Measurements from ENCODE around the gene SMYD5.
"Not testable (repeated sequence)": the region's sequence is repeated elsewhere in the genome, so short reads cannot be mapped to it uniquely, and the experiment has no call there.

The SMYD5 gene

DNA sequence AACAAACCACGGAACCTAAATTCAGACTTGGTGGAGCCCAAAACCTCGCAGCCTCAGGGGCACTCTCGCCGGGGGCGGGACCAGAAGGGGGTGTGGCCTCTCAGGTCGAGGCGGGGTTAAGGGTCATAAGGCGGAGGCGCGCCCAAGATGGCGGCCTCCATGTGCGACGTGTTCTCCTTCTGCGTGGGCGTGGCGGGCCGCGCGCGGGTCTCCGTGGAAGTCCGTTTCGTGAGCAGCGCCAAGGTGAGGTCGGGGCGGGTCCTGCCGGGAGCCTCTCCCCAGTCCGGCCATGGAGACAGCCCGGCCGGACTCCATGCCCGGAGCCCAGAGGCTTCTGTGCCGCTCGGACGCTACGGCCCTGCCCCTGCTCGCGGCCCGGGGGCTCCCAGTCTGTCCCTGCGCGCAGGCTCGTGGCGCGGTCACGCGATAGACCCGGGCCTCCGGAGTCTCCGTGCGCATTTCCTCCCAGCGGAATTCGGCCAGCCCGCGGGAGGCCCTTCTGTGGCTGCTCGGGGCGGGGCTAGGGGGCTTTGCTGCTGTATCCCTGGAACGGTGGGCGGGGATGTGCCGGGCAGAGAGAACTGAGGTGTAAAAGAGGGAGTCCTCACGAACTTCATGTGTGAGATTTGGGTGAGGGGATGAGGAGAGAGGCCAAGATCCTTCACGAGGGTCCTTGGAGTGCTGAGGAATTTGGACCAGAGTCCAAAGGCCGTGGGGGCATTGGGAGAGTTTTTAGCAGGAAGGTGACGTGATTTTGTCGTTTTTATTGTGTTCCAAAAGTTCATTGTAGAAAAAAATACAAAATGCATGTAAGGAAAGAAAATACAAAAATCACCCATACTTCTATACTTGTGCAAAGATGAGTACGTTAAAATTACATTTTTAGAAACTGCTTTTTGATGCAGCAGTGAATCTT lies at the start of gene SMYD5:
TSS of gene SMYD5 (plus strand) at position 126 of the 916 bp plus-strand sequence. CDS start at position 148, 22 bp downstream.
- peak within 1 kb of the TSS; percentile 52 to 67 for H3K9ac ChIP-seq (ENCODE audit: low read depth in 1 of 2, low read length in 2 of 2)
- peak within 1 kb of the TSS; percentile 37 to 58 for H3K27ac ChIP-seq (ENCODE audit: low read depth in 2 of 2, low read length in 2 of 2)
- peaks cover 6 to 20% of the 10 kb centered on the region in 2 donors for H3K4me1 ChIP-seq (ENCODE audit: control insufficient read depth in 2 of 2, insufficient read depth in 2 of 2, low read length in 2 of 2)
- H3K9me3 ChIP-seq (ENCODE audit: control insufficient read depth in 2 of 2, low read length in 2 of 2), result no peaks in the 10 kb centered on the region
- peaks cover 0 to 4% of the 10 kb centered on the region in 2 donors for H3K36me3 ChIP-seq (ENCODE audit: control insufficient read depth in 2 of 2, insufficient read depth in 2 of 2, low read length in 2 of 2)
- H3K4me3 ChIP-seq (ENCODE audit: low read length in 2 of 2), result peak within 1 kb of the TSS; percentile 86 to 90
- no peaks in the 10 kb centered on the region for H3K27me3 ChIP-seq (ENCODE audit: control insufficient read depth in 2 of 2, insufficient read depth in 2 of 2, low read length in 2 of 2)

DNA sequence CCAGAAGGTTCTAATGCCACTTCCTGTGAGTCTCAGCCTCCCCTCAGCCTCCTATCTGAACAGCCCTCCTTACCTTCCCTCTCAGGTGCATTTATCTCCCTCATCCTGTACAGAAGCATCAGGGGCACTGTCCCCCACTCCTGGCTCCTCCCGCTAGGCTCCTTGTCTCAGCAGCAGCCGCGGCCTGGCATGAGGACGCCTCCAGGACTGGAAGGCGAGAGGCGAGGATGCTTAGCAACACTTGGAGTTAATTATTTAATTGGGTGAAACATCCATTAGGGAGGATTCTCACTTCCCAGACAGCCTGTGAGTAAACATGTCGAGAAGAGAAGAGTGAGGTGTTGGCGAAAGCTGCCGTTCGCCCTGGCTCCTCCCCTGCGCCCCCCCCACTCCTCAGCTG lies 48.1 kb upstream of the SMYD5 start:
- H3K4me3 ChIP-seq (ENCODE audit: low read length in 2 of 2); H3K9me3 ChIP-seq (ENCODE audit: control insufficient read depth in 2 of 2, low read length in 2 of 2); H3K27me3 ChIP-seq (ENCODE audit: control insufficient read depth in 2 of 2, insufficient read depth in 2 of 2, low read length in 2 of 2); H3K27ac ChIP-seq (ENCODE audit: low read depth in 2 of 2, low read length in 2 of 2); H3K4me1 ChIP-seq (ENCODE audit: control insufficient read depth in 2 of 2, insufficient read depth in 2 of 2, low read length in 2 of 2); H3K36me3 ChIP-seq (ENCODE audit: control insufficient read depth in 2 of 2, insufficient read depth in 2 of 2, low read length in 2 of 2); H3K9ac ChIP-seq (ENCODE audit: low read depth in 1 of 2, low read length in 2 of 2): not testable (repeated sequence)

DNA sequence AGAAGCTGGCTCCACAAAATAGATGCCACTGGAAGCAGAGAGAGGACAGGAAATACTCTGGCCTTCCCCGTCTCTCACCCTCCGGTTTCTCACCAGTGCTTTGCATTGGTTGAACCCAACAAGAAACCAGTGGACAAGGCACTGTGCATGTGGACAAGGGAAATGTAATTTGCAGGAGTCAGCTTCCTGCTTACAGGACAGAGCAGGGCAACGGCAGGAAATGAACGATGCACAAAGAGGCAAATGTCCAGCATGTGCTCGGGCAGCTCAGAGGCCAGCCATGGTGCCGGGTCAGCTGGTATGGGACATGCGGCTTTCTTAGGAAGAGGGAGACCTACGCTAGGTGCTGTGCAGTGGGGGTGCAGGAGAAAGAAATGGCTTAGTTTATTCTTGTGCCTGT lies 47.2 kb upstream of the SMYD5 start:
- not testable (repeated sequence) for H3K27me3 ChIP-seq (ENCODE audit: control insufficient read depth in 2 of 2, insufficient read depth in 2 of 2, low read length in 2 of 2); H3K4me3 ChIP-seq (ENCODE audit: low read length in 2 of 2); H3K9ac ChIP-seq (ENCODE audit: low read depth in 1 of 2, low read length in 2 of 2); H3K27ac ChIP-seq (ENCODE audit: low read depth in 2 of 2, low read length in 2 of 2); H3K36me3 ChIP-seq (ENCODE audit: control insufficient read depth in 2 of 2, insufficient read depth in 2 of 2, low read length in 2 of 2); H3K9me3 ChIP-seq (ENCODE audit: control insufficient read depth in 2 of 2, low read length in 2 of 2); H3K4me1 ChIP-seq (ENCODE audit: control insufficient read depth in 2 of 2, insufficient read depth in 2 of 2, low read length in 2 of 2)

DNA sequence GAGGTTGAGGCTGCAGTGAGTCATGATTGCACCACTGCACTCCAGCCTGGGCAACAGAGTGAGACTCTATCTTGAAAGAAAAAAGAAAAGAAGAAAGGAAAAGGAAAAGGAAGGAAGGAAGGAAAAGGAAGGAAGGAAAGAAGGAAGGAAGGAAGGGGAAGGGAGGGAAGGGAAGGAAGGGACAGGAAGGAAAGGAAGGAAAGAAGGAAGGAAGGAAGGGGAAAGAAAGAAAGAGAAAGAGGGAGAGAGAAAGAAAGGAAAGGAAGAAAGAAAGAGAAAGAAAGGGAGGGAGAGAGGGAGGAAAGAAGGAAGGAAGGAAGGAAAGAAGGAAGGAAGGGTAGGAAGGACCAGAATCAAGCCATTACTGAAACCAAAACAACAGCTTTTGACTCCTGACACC lies 45.7 kb upstream of the SMYD5 start:
- not testable (repeated sequence) for H3K27me3 ChIP-seq (ENCODE audit: control insufficient read depth in 2 of 2, insufficient read depth in 2 of 2, low read length in 2 of 2); H3K9ac ChIP-seq (ENCODE audit: low read depth in 1 of 2, low read length in 2 of 2); H3K9me3 ChIP-seq (ENCODE audit: control insufficient read depth in 2 of 2, low read length in 2 of 2)

DNA sequence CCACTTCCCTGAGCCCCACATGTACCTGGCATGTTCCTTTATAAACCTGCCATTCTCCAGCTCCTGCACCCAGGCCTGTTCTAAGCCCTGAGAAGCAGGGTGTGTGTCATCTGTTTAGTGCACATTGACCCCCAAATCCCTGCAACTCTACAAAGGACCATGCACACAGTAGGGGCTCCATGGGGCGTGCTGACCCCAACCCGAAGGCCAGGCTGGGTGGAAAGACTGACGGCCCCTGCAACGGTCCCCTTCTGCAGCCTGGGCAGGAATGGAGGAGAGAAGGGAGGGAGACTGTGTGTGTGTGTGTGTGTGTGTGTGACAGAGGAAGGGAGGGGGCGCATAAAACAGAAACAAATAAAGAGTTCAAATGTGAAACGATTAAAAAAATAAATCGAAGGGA lies 43.7 kb upstream of the SMYD5 start:
- not testable (repeated sequence) for H3K27ac ChIP-seq (ENCODE audit: low read depth in 2 of 2, low read length in 2 of 2); H3K9me3 ChIP-seq (ENCODE audit: control insufficient read depth in 2 of 2, low read length in 2 of 2); H3K4me1 ChIP-seq (ENCODE audit: control insufficient read depth in 2 of 2, insufficient read depth in 2 of 2, low read length in 2 of 2); H3K4me3 ChIP-seq (ENCODE audit: low read length in 2 of 2); H3K36me3 ChIP-seq (ENCODE audit: control insufficient read depth in 2 of 2, insufficient read depth in 2 of 2, low read length in 2 of 2); H3K9ac ChIP-seq (ENCODE audit: low read depth in 1 of 2, low read length in 2 of 2)
- H3K27me3 ChIP-seq (ENCODE audit: control insufficient read depth in 2 of 2, insufficient read depth in 2 of 2, low read length in 2 of 2), result peaks cover 7 to 14% of the 10 kb centered on the region in 2 donors

More for the DNA sequence above, 45.7 kb upstream of the SMYD5 start:
- H3K36me3 ChIP-seq (ENCODE audit: control insufficient read depth in 2 of 2, insufficient read depth in 2 of 2, low read length in 2 of 2); H3K4me1 ChIP-seq (ENCODE audit: control insufficient read depth in 2 of 2, insufficient read depth in 2 of 2, low read length in 2 of 2); H3K4me3 ChIP-seq (ENCODE audit: low read length in 2 of 2); H3K27ac ChIP-seq (ENCODE audit: low read depth in 2 of 2, low read length in 2 of 2): not testable (repeated sequence)

DNA sequence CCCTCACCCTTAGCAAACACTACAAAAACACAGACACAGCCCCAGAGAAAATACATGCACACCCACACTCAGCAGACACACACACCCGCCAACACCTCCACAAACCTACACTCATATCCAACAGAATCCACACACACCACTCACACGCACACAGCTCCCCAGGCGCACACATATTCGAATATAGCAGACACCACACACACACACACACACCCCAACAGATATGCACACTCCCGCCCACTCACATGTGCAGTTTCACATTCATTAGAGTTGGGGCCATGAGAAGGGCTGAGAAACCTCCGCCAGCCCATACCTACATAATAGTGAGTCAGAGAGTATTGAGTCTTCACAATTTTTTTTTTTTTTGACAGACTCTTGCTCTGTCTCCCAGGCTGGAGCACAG lies 41.1 kb upstream of the SMYD5 start:
- no peaks in the 10 kb centered on the region for H3K36me3 ChIP-seq (ENCODE audit: control insufficient read depth in 2 of 2, insufficient read depth in 2 of 2, low read length in 2 of 2)
- no peak overlapping the region for H3K27ac ChIP-seq (ENCODE audit: low read depth in 2 of 2, low read length in 2 of 2)
- no peaks in the 10 kb centered on the region for H3K9me3 ChIP-seq (ENCODE audit: control insufficient read depth in 2 of 2, low read length in 2 of 2)
- peaks cover 14 to 25% of the 10 kb centered on the region in 2 donors for H3K4me1 ChIP-seq (ENCODE audit: control insufficient read depth in 2 of 2, insufficient read depth in 2 of 2, low read length in 2 of 2)
- H3K9ac ChIP-seq (ENCODE audit: low read depth in 1 of 2, low read length in 2 of 2), result no peak overlapping the region
- peaks cover 16% of the 10 kb centered on the region in 2 donors for H3K27me3 ChIP-seq (ENCODE audit: control insufficient read depth in 2 of 2, insufficient read depth in 2 of 2, low read length in 2 of 2)
- H3K4me3 ChIP-seq (ENCODE audit: low read length in 2 of 2), result no peak overlapping the region

DNA sequence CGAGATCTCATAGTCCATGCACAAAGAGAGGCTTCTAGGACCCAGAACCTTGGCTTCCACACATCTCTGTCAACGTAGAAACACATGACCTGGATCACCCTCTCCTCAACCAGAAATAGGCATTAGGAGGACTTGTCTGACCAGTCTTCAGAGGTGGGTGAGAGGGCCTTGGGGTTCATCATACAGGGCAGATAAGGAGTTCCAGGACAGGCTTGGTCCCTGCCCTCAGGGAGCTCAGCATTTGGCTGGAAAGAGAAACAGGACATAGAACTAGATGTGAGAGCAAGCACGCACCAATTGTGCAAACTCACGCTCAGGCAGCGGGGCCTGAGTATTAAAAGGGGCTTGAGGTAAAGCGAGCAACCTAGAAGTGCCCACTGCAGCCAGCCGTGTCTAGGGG lies 40.3 kb upstream of the SMYD5 start:
- Histone ChIP-seq H3K9ac (ENCODE audit: low read depth in 1 of 2, low read length in 2 of 2) (no peak overlapping the region), H3K27me3 (ENCODE audit: control insufficient read depth in 2 of 2, insufficient read depth in 2 of 2, low read length in 2 of 2) (peaks cover 16 to 18% of the 10 kb centered on the region in 2 donors), H3K9me3 (ENCODE audit: control insufficient read depth in 2 of 2, low read length in 2 of 2) (no peaks in the 10 kb centered on the region), H3K36me3 (ENCODE audit: control insufficient read depth in 2 of 2, insufficient read depth in 2 of 2, low read length in 2 of 2) (no peaks in the 10 kb centered on the region), H3K27ac (ENCODE audit: low read depth in 2 of 2, low read length in 2 of 2) (no peak overlapping the region), H3K4me1 (ENCODE audit: control insufficient read depth in 2 of 2, insufficient read depth in 2 of 2, low read length in 2 of 2) (peaks cover 14 to 25% of the 10 kb centered on the region in 2 donors), H3K4me3 (ENCODE audit: low read length in 2 of 2) (no peak overlapping the region)

DNA sequence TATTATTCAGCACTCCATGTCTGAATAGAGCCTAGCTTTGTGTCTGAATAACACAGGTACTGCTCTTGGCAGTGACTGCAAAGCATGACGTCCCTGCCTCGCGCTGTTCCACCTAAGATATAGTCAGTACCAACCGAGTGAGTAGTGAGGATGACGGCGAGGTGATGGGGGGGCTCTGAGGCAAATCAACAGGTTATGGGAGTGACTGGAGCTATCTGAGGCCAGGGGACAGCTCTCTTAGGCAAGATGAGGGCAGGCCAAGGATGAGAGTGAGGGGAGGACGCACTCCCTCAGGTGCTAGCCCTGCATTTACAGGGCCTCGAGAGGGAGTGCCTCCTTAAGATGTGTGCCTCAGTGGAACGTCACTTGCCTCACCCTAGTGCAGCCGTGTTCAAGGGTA lies 39.8 kb upstream of the SMYD5 start:
- no peaks in the 10 kb centered on the region for H3K36me3 ChIP-seq (ENCODE audit: control insufficient read depth in 2 of 2, insufficient read depth in 2 of 2, low read length in 2 of 2)
- no peak overlapping the region for H3K4me3 ChIP-seq (ENCODE audit: low read length in 2 of 2)
- H3K9ac ChIP-seq (ENCODE audit: low read depth in 1 of 2, low read length in 2 of 2), result no peak overlapping the region
- H3K27me3 ChIP-seq (ENCODE audit: control insufficient read depth in 2 of 2, insufficient read depth in 2 of 2, low read length in 2 of 2), result peaks cover 16 to 18% of the 10 kb centered on the region in 2 donors
- no peaks in the 10 kb centered on the region for H3K9me3 ChIP-seq (ENCODE audit: control insufficient read depth in 2 of 2, low read length in 2 of 2)
- H3K27ac ChIP-seq (ENCODE audit: low read depth in 2 of 2, low read length in 2 of 2), result no peak overlapping the region
- peaks cover 14 to 25% of the 10 kb centered on the region in 2 donors for H3K4me1 ChIP-seq (ENCODE audit: control insufficient read depth in 2 of 2, insufficient read depth in 2 of 2, low read length in 2 of 2)

DNA sequence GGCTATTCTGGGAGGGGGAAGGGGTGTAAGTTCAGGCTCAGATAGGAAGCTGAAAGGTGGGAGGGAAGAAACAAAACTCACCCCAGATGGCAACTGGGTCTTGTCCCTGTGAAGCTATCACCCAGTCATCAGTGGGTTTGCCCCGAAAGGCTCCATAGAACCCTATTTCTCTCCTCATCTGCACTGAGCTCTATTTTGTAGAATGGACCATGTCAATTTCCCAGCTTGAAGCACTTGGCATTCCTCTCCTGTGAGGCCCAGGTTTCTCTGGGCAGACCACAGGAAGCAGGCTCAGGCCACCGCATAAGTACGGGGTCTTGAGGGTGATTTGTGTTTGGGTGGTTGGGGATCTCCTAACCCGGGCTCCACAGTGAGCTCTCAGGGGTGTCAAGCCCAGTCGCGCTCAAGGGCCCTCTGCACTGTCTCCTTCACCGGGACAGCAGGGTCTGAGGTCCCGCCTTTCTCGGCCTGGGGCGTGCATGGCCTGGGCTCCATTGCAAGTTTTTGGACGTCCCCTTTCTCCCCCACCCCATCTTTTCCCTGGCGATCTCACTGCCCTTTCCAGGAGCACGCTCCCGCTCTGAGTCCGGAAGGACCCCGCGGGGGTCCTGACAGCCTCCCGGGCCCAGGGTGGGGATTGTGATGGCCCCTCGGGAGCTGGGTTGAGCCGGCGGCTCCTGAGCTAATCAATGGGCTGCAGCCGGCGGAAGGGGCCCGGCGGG lies 38.9 kb upstream of the SMYD5 start:
- Histone ChIP-seq H3K4me3 (ENCODE audit: low read length in 2 of 2) (peak overlapping the region; percentile 31 to 65), H3K27ac (ENCODE audit: low read depth in 2 of 2, low read length in 2 of 2) (no peak overlapping the region), H3K4me1 (ENCODE audit: control insufficient read depth in 2 of 2, insufficient read depth in 2 of 2, low read length in 2 of 2) (peaks cover 14 to 25% of the 10 kb centered on the region in 2 donors), H3K36me3 (ENCODE audit: control insufficient read depth in 2 of 2, insufficient read depth in 2 of 2, low read length in 2 of 2) (no peaks in the 10 kb centered on the region), H3K9ac (ENCODE audit: low read depth in 1 of 2, low read length in 2 of 2) (peak overlapping the region in 1 of 2 donors; percentile 36), H3K9me3 (ENCODE audit: control insufficient read depth in 2 of 2, low read length in 2 of 2) (no peaks in the 10 kb centered on the region), H3K27me3 (ENCODE audit: control insufficient read depth in 2 of 2, insufficient read depth in 2 of 2, low read length in 2 of 2) (peaks cover 18 to 22% of the 10 kb centered on the region in 2 donors)

DNA sequence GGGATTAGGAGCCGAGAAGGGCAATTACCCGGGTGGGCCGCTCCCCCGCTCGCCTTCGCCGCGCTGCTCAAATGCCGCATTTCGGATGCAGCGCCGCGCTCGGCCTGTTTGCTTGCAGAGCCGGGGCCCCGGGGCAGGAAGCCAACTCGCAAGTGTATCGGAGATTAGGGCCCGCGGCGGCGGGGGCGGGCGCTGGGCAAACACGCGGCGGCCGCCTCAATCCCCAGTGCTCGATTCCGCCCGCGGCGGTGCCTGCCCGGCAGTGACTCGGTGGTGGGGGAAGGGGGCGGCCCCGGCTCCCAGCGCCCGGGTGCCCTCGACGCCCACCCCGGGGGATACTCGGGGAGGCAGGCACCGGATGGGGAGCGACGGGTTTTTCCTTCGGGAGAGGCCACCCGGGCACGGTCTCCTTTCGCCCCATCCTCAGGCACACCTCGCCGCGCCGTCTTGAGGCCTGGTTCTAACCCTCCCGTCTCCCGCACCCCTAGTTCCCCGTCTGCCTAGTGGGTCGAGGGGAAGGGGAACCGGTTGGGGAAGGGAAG lies 38.3 kb upstream of the SMYD5 start:
- H3K4me1 ChIP-seq (ENCODE audit: control insufficient read depth in 2 of 2, insufficient read depth in 2 of 2, low read length in 2 of 2), result peaks cover 14 to 25% of the 10 kb centered on the region in 2 donors
- no peak overlapping the region for H3K27ac ChIP-seq (ENCODE audit: low read depth in 2 of 2, low read length in 2 of 2)
- peak overlapping the region; percentile 36 to 47 for H3K9ac ChIP-seq (ENCODE audit: low read depth in 1 of 2, low read length in 2 of 2)
- peaks cover 18 to 22% of the 10 kb centered on the region in 2 donors for H3K27me3 ChIP-seq (ENCODE audit: control insufficient read depth in 2 of 2, insufficient read depth in 2 of 2, low read length in 2 of 2)
- H3K36me3 ChIP-seq (ENCODE audit: control insufficient read depth in 2 of 2, insufficient read depth in 2 of 2, low read length in 2 of 2), result no peaks in the 10 kb centered on the region
- H3K4me3 ChIP-seq (ENCODE audit: low read length in 2 of 2), result peak overlapping the region; percentile 65 to 75
- no peaks in the 10 kb centered on the region for H3K9me3 ChIP-seq (ENCODE audit: control insufficient read depth in 2 of 2, low read length in 2 of 2)
